HG03342 (cell line): ENCODE data around the gene CLRN1.

ENCODE experiments used
- ATAC-seq: cut with Tn5 transposase; IDR thresholded peaks from one replicate; pipeline ENCODE4 v1.9.1; 2021; ENCODE audit warnings: mild to moderate bottlenecking, moderate library complexity; ENCODE audit not compliant: unreplicated experiment

Gene CLRN1

GRCh38 chr3:150878290-150878689 lies 94.2 kb downstream of the CLRN1 start:
- no peak for ATAC-seq

GRCh38 chr3:150877303-150877702 lies 95.2 kb downstream of the CLRN1 start:
- ATAC-seq = no peak

GRCh38 chr3:150876611-150877265 lies 95.8 kb downstream of the CLRN1 start:
- ATAC-seq = no peak
